Motor neuron (in vitro differentiated cells): Measurements from ENCODE around the gene ZDHHC17. TPM values are rescaled to one million over a fixed set of nuclear protein-coding genes. Genes with fewer than 3 reads are reported as not detected.

Source experiments
- ATAC-seq, 8 experiments: fragments of 200-7000 bp; cut with Tn5 transposase; replicated peaks in 6 of 8; 2 replicates each; pipeline ENCODE4 v1.8.0; 2021; ENCODE audit warnings: mild to moderate bottlenecking in 8 of 8, moderate library complexity in 8 of 8
- H3K27ac ChIP-seq, 2 donors: fragments of 250-450 bp; sonication (Bioruptor Pico); 2 replicates each; pipeline ENCODE4 v1.9.0; 2021; ENCODE audit warnings: antibody characterized with exemption in 2 of 2, mild to moderate bottlenecking in 2 of 2, moderate library complexity in 1 of 2
- H3K4me1 ChIP-seq, 2 donors: fragments of 250-450 bp; sonication (Bioruptor Pico); replicated peaks in 1 of 2; 2 replicates each; pipeline ENCODE4 v1.6.1; 2021; ENCODE audit warnings: antibody characterized with exemption in 2 of 2, mild to moderate bottlenecking in 2 of 2, moderate library complexity in 1 of 2
- H3K4me3 ChIP-seq, 5 donors: fragments of 250-450 bp; sonication (Bioruptor Pico); 2 replicates each; pipeline ENCODE4 v1.9.0; 2021; ENCODE audit warnings: antibody characterized with exemption in 5 of 5, mild to moderate bottlenecking in 5 of 5, moderate library complexity in 4 of 5
- WGBS, 10 experiments: fragments of 450-650 bp; shearing (Covaris generic); methylation state at CpG; one replicate each; pipeline ENCODE4 v1.0.0; 2022; 5-methylcytosine and 5-hydroxymethylcytosine counted together
- in situ Hi-C, 9 experiments: fragments of 400-800 bp; cut with MboI; loops; one replicate each; pipeline ENCODE4 v1.15.0; 2021; ENCODE audit warnings: low sequenced_read_pairs in 9 of 9, low pct_unique_long_range_greater_than_20kb in 2 of 9; ENCODE audit not compliant: unreplicated experiment in 9 of 9
- total RNA-seq, 8 experiments: library from RNA; unstranded; fragments of 300-600 nt; gene quantifications; 2 replicates each; pipeline versions ENCODE4 v1.2.3 to v1.2.4, GENCODE V29; 2022

Gene ZDHHC17
- total RNA-seq, 8 experiments from 2014 or later: 25.8 to 77.5 (median 58.1) TPM

DNA sequence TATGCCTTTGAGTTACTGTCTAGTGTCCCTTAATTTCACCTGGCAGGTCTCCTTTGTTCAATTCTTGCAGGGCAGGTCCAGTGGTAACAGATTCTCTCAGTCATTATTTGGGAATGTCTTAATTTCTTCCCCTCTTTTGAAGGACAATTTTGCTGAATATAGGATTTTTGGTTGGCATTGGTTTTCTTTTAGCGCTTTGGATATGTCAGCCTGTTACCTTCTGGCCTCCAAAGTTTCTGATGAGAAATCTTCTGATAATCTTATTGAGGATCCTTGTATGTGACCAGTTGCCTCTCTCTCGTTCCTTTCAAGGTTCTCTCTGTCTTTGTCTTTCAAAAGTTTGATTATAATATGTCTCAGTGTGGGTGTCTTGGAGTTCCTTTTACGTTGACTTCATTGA is 38.1 kb downstream of the ZDHHC17 start:
- Histone ChIP-seq H3K4me3 (no peak overlapping the region), H3K4me1 (no peaks in the 10 kb centered on the region), H3K27ac (no peak overlapping the region)
- no peak for ATAC-seq
- in situ Hi-C loops: no loop called here
- WGBS, 10 experiments: 88 to 100% (median 98%) methylated on average over 2 to 3 of the region's 3 CpGs

DNA sequence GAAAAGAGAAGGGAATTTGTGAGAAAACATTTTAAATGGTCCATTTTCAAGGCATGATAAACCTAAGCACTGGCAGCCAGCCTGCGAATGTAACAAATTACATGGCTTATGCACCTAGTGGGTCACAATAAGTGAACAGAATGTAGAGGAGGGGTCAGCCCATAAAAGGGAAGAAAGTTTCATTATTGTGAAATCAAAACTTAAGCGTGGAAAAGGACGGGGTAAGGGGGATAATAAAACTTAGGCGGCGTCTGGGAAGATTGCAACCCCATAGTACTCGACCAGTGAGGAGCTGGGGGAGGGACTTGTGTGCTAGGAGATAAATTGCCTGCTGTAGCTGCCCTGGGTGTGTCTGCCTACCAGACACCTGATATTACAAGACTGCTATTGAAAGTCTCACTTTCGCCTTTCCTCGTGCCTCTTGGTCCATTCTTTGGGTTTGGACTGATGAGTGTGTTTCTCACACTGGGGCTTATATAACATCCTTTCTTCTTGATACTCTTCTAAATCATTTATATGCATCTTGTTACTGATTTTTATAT is 40.6 kb downstream of the ZDHHC17 start:
- ATAC-seq: no peak
- Histone ChIP-seq H3K4me3 (no peak overlapping the region), H3K27ac (no peak overlapping the region), H3K4me1 (no peaks in the 10 kb centered on the region)
- WGBS, 10 experiments: 67 to 100% (median 91%) methylated on average over 1 to 8 of the region's 8 CpGs
- in situ Hi-C loops: no loop called here

DNA sequence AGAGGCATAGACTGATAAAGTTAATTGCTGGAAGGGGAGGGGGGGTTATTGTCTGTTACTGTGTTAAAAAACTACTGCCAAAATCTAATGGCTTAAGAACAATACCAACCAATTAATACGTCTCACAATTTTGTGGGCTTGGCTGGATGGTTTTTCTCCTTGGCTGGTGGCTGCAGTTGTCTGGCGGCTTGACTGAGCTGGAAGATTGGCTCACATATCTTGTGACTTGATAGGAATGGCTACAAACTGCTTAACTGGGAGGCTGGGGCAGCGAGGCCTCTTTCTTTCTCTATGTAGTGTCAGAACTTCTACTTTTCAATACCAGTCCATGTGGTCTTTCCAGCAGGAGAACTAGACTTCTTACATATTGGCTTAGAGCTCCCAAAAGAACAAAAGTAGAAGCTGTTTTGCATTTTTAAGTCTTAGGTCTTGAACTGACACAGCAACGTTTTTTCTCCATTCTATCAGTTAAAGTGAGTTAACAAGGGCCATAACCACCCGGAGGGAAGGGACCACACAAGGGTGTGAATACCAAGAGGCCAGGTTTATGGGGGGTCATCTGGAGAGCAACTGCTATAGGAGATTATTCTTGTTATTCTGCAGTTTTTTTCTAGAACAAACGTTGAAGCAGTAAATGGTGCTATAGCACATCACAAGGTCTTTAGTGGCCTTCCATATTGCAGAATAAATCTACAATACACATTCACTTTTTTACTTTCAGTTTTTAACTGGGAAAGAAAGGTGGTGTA is 46.9 kb downstream of the ZDHHC17 start:
- H3K27ac ChIP-seq: no peak overlapping the region
- H3K4me1 ChIP-seq: no peaks in the 10 kb centered on the region
- in situ Hi-C loops: no loop called here
- 0 to 52% (median 29%) methylated on average over 1 to 4 of the region's 6 CpGs; no CpG with 5 or more reads in 1 of the 10 experiments for WGBS, 10 experiments
- ATAC-seq: no peak
- H3K4me3 ChIP-seq: no peak overlapping the region

GRCh38 chr12:76811976-76812375 is 48.1 kb downstream of the ZDHHC17 start:
- WGBS, 10 experiments: 71 to 100% (median 80%) methylated on average over 1 of the region's 1 CpG; no CpG with 5 or more reads in 5 of the 10 experiments
- ATAC-seq: peak in 2 of 8 experiments; percentile 35 to 96
- no peak overlapping the region for H3K4me3 ChIP-seq
- in situ Hi-C loops: no loop called here
- H3K27ac ChIP-seq: no peak overlapping the region
- no peaks in the 10 kb centered on the region for H3K4me1 ChIP-seq

DNA sequence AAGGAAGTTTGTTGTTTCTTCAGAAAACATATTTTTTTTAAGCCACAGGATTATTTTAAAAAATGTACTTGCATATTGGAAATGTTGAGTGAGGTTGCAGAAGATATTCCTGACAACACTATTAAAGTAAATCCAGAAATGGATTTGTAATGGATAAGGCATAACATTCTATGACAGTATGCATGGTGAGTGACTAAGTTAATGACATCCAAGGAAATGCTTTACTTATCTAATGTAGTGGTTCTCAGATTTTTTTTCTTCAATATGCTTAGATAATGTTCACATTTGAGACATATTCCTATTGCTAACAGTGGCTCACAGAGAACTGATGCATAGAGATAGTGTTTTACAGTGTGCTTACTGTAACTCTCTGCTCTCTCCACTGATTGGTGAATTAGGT is 49.4 kb downstream of the ZDHHC17 start:
- Histone ChIP-seq H3K4me1 (no peaks in the 10 kb centered on the region), H3K4me3 (no peak overlapping the region), H3K27ac (no peak overlapping the region)
- in situ Hi-C loops: no loop called here
- ATAC-seq: peak in 2 of 8 experiments; percentile 48 to 79

DNA sequence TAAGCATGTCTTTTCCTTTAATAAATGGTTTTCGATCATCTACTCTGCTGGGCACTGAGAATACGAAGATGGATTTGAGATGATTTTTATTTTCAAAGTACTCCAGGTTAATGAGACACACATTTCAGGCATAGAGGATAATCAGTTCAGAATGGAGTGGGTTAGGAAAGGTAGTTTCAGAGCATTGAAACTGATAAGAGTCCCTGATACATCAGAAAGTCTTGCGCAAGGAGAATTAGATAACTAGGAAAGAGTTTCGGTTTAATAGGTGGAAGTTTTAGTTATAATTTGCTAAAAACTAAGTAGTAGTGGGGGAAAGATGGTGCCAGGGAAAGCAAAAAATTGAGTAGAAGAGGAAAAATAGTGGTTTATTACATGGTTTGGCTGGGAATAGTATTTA is 50.1 kb downstream of the ZDHHC17 start:
- in situ Hi-C loops: no loop called here
- Histone ChIP-seq H3K4me3 (no peak overlapping the region), H3K27ac (no peak overlapping the region), H3K4me1 (no peaks in the 10 kb centered on the region)
- 73 to 100% (median 83%) methylated on average over 2 to 4 of the region's 4 CpGs for WGBS, 10 experiments
- ATAC-seq: no peak

DNA sequence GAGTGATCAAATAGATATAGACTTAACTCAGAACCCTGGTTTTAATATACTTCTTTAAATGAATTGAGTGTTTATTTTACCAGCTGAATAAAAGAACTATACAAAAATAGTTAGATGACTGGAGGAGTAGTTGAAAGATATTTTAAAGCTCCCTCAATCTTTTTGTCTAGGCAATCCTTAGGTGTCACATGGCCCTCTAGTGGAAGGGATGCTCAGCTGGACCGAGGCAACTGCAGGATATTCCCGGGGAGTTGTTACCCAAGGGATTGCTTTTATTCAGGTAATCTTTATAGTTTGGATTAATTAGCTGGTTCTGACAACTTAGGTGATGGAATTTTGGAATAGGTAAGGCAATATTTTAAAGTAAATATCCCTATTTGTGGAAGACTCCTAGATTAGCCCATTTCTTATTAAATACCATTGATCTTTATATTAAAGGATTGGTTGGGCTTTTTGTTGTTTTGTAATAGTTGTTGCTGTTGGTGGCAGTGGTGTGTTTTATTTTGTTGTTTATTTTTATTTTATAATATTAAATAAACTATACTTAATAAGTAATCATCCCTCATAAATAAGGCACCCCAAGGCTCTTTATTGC is 57.1 kb downstream of the ZDHHC17 start:
- Histone ChIP-seq H3K27ac (no peak overlapping the region), H3K4me3 (no peak overlapping the region), H3K4me1 (no peaks in the 10 kb centered on the region)
- WGBS, 10 experiments: 14 to 57% (median 23%) methylated on average over 1 to 2 of the region's 2 CpGs; no CpG with 5 or more reads in 3 of the 10 experiments
- in situ Hi-C loops: no loop called here
- peak in 3 of 8 experiments; percentile 48 to 60 (median 60) for ATAC-seq

- H3K27ac ChIP-seq: no peak overlapping the region
- no peaks in the 10 kb centered on the region for H3K4me1 ChIP-seq
- ATAC-seq: no peak
- in situ Hi-C loops: no loop called here
- H3K4me3 ChIP-seq: no peak overlapping the region
These were observed 66.5 kb downstream of the ZDHHC17 start for GRCh38 chr12:76830436-76830835.

DNA sequence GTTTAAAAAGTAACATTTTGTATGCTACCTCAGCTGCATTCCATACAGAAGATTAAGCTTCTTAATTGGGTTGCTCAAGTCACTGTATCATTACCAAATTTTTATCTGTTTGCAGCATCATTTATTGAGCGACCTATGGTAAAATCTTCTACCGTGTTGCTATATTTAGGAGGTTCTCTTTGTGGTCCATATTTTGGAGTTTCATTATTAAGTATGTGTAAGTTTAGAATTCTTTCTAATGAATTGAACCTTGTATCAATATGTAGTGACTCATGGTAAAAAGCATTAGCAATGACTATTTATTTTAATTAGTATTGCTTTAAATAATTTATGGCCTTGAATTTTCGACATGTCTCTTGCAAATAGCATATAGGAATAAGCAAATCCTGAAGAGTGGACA is 72.7 kb downstream of the ZDHHC17 start:
- Histone ChIP-seq H3K4me3 (no peak overlapping the region), H3K27ac (no peak overlapping the region), H3K4me1 (no peaks in the 10 kb centered on the region)
- in situ Hi-C loops: no loop called here
- ATAC-seq: peak in 3 of 8 experiments; percentile 35 to 80 (median 41)
- 37 to 100% (median 88%) methylated on average over 2 to 3 of the region's 3 CpGs for WGBS, 10 experiments

DNA sequence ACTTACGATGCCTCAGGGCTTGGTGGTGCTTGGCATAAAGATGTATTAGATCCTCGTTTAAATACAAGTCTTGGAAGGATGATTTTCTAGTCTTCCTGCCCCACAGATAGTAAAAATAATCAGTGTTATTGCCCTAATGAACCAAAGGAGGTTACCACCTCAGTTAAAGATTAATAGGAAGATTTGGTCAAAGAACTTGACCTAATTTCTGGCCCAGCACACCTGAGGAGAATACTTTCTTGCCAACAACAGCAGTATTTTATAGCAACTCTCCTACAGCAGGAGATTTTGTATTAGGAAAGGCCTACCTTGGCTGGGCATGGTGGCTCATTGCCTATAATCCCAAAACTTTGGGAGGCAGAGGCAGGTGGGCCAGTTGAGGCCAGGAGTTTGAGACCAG is 83.3 kb downstream of the ZDHHC17 start:
- WGBS, 10 experiments: 50 to 100% (median 91%) methylated on average over 1 to 2 of the region's 2 CpGs
- in situ Hi-C loops: no loop called here
- Histone ChIP-seq H3K4me3 (no peak overlapping the region), H3K4me1 (no peaks in the 10 kb centered on the region), H3K27ac (no peak overlapping the region)
- ATAC-seq: no peak

GRCh38 chr12:76848132-76848531 is 84.2 kb downstream of the ZDHHC17 start:
- WGBS, 10 experiments: 80 to 100% (median 90%) methylated on average over 1 to 2 of the region's 2 CpGs; no CpG with 5 or more reads in 2 of the 10 experiments
- no peak overlapping the region for H3K27ac ChIP-seq
- no peak for ATAC-seq
- H3K4me1 ChIP-seq: no peaks in the 10 kb centered on the region
- H3K4me3 ChIP-seq: no peak overlapping the region
- in situ Hi-C loops: no loop called here

DNA sequence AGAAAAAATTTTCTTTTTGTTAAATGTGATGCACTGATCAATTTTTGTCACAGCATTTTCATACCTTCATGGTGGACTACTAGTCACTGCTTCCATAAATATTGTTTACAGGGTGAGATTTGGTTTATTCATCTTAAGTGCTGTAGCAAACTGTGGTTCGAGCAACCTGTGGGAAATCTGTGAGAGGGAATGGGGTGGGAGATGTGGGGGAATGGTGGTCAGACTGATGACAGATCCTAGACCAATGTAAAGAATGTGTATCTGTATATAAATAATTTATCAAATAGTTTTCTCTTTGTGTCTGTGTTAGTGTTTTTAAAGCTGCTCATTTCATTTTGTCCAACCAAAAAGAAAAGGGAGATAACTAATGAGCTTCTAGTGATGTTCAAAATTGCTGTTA is 88.2 kb downstream of the ZDHHC17 start:
- in situ Hi-C loops: no loop called here
- Histone ChIP-seq H3K4me1 (no peaks in the 10 kb centered on the region), H3K27ac (no peak overlapping the region), H3K4me3 (no peak overlapping the region)
- no peak for ATAC-seq
- WGBS, 10 experiments: 90 to 100% (median 100%) methylated on average over 1 of the region's 1 CpG; no CpG with 5 or more reads in 5 of the 10 experiments

DNA sequence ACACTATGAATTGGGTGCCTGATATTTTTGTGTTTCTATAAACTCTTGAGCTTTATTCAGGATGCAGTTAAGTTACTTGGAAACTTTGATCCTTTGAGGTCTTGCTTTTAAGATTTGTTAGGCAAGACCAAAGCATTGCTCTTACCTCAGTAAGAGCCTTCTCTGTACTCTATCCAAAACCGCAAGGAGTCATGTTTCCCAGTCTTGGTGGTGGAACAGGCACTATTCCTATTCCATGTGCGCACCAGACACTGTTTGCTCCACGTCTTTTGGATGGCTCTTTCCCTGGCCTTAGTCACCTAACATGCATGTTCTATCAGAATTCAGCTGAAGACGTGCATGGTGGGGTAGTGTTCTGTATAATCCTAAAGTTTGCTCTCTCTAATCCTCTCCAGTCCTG is 91.4 kb downstream of the ZDHHC17 start:
- Histone ChIP-seq H3K27ac (no peak overlapping the region), H3K4me3 (no peak overlapping the region), H3K4me1 (peaks cover 0 to 6% of the 10 kb centered on the region in 2 donors)
- no peak for ATAC-seq
- WGBS, 10 experiments: 92 to 100% (median 100%) methylated on average over 1 to 2 of the region's 4 CpGs; no CpG with 5 or more reads in 4 of the 10 experiments
- in situ Hi-C loops: no loop called here
